TTC549 (cell line): ENCODE results near the gene EFCAB6.
"Not testable (repeated sequence)": the region's sequence is repeated elsewhere in the genome, so short reads cannot be mapped to it uniquely, and the experiment has no call there.

Source experiments
- FAIRE-seq: peaks from 2 replicates; lab custom pipeline; 2012; peaks lifted over from hg19 to GRCh38; lab: Jason Lieb, UNC

The EFCAB6 gene

DNA sequence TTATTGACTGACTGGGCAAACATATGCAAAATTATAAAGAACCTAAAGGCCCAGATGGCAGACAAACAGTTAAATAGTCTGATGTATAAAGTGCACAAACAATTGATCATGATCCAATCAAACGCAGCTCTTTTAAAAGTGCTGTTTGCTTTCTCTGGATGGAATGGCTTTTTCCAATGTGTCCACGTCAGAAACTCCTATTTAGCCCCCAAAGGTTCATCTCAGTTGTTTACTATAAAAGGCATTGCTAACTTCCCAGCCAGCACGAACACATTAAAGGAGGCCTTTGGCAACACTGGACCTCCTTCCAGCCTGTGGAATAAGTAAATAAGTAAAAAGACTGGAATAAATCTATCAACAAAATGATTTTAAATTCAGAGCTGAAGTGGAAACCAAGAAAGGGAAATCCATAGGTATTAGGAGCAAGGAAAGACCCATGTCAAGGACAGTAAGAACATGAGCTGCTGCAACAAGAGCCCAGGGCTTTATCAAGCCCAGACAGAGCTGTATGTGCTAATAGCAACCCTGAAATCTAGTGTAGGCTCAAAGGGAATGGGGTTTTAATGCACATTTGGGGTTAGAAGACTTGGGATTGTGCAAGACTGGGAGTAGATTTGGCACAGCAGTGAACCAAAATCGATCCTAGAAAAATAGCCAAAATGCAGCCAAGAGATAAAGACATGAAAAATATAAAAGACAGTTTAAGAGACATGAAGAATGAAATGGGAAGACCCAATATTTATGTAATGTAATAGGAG is 105.4 kb downstream of the EFCAB6 start:
- no peak for FAIRE-seq

DNA sequence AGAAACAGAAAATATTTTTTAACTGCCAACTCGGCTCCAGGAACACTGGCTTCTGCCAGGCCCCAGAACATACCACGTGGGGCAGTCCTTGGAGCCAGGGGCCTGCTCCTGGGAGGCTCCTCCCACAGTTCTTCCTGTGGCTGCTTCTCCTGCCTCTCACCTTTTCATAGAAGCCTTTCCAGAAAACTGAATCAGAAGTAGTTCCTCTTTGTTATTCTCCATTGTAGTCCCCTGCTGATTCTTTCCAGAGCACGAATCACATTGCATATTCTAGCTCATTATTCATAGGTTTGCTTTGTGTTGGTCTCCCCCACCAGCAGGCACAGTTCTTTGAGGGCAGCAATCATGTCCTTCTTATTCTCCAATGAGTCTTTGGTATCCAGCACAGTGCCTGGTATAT is 106.0 kb downstream of the EFCAB6 start:
- no peak for FAIRE-seq

DNA sequence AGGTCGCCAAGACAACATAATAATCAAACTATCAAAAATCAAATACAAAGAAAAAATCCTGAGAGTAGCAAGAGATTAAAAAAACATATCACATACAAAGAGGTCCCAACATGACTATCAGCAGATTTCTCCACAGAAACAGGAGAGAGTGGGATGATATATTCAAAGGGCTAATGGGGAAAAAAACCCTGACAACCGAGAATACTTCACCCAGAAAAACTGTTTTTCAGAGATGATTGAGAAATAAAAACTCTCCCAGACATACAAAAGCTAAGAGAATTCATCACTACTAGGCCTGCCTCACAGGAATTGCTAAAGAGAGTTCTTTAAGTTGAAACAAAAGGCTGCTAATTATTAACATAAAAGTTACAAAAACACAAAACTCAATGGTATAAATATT is 108.1 kb downstream of the EFCAB6 start:
- FAIRE-seq = no peak

DNA sequence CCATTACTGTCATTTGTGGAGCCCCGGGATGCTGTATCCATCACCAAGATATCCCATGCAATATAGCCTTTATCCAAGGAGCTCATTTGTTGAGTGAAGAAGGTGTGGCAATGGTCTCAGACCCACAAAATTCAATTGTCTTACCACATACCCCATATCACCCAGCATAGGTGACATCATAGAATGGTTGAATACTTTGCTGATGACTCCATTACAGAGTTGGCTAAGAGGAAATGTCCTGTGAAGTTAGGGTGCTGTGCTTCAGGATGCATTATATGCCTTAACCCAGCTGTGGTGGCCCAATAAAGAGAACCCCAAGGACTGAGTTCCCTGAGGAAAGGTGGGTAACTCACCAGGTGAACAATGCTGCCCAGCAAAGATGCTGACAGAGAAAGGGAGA is 113.7 kb downstream of the EFCAB6 start:
- FAIRE-seq = no peak

DNA sequence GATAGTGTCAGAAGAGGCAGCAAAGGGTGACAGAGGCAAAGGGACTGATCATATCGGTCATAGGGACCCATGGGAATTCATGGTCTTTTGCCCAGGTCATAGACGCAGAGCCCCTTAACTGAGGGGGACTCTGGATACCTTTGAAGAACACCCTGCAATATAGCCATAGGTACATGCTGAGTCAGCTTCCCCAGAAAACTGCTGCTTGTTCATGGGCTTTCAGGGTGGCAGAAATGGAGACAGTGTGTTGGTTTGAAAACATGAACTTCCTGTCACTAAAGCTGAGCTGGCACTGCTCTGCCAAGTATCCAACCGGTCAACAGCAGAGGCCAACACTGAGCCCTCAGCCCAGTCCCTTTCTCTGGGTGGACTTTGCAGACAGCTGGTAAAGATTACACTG is 114.2 kb downstream of the EFCAB6 start:
- FAIRE-seq = no peak

DNA sequence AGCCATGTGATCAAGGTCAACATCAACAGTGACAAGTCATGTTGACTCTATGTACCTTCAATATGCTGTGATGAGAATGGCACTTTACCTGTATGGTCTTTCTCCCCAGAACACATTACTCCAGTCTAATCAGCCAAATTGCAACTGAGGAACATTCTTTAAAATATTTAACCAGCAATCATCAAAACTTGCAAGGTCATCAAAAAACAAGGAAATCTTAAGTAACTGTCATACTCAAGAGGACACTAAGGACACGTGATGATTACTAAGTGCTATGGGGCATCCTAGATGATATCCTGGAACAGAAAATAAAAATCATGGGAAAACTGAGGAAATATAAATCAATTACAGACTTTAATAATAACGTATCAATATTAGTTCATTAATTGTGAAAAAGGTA is 118.9 kb downstream of the EFCAB6 start:
- FAIRE-seq = no peak

DNA sequence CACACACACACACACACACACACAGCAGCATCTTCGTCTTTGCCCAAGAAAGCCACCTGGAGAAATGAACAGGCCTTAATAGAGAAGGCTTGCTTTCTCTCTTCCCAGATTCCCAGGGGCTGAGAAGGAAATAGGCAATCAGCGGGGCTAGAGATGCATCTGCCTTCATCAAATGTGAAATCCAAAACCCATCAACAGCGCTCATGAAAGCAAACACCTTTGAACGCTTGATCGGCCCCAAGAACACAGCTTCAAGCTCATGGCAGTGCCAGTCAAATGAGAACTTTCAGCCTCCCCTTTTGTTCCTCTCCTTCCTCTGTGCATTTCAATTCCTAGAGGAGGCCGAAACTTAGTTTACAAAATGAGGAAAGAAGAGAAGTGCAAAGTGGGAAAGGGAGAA is 122.7 kb downstream of the EFCAB6 start:
- no peak for FAIRE-seq

DNA sequence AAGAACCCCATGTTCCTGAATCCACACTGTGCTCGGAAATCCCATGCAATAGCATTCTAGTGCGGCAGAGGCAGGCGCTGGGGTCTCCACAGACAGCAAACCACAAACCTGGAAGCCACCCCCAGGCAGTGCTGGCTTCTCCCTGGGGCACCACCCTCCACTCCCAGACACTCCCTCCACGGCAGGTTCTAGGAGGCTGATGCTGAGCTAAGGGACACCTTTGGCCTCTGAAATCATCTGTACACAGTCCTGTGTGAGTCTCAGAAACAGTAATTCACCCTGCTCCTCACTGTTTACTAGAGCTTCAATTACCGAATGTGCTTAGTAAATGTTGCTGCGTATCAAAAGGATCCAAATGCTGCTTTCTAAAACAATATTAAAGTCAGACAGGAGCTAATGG is 129.3 kb downstream of the EFCAB6 start:
- FAIRE-seq = no peak

DNA sequence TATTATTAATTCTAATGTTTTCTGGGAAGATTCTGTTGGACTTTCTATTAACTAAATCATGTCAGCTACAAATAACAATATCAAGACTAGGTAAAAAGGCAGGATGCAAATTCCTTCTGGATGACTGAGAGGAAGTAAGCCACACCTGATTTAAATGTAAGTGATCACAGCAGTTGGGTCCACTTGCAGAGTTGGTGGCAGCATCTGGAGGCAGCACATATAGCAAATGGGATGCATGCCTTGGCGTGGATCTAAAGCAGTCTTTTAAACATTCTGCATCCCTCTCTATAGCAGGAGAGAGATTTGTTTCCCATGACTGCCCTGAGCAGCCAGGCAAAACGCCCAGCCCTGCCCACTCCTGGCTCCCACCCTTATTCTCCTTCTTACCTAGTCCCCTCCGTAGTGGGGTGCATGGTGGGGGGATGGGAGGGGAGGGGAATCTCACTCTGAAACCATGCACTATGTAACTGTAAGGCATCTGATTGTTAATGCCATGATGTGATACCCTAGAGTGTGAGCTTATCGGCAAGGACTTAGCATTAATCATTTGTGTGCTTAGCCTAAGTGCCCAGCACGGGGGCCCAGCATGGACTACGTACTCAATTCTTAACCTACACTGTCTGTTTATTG is 130.3 kb downstream of the EFCAB6 start:
- FAIRE-seq = no peak

DNA sequence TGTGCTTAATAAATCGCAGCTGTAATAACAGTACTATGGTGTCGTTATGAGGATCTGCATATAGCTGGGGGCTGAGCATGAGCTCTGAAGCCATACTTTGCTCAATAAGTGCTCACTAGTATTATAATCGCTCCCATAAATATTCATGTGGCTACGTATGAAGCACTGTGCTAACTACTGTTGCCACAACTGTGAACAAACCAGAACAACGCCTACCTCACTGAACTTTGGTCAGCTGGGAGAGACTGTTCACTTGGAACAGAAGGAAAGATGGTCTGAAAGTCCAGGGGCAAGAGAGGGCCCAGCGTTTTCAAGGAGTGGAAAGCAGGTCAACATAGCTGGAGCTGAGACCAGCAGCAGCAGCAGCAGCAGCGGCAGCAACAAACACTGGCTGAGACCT is 141.6 kb downstream of the EFCAB6 start:
- FAIRE-seq = no peak

DNA sequence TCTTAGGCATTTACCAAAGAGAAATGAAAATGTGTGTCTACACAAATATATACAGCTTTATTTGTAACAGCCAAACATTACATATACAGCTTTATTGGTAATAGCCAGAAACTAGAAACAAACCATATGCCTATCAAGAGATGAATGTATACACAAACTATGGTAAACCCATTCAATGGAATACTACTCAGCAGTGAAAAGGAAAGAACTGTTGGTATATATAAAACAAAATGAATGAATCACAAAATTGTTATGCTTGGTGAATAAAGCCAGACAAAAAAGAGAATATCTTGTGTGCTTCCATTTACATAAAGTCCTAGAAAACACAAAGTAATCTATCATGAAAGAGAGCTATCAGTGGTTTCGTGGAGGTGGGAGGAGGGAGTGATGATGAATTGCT is 142.9 kb downstream of the EFCAB6 start:
- FAIRE-seq = no peak

DNA sequence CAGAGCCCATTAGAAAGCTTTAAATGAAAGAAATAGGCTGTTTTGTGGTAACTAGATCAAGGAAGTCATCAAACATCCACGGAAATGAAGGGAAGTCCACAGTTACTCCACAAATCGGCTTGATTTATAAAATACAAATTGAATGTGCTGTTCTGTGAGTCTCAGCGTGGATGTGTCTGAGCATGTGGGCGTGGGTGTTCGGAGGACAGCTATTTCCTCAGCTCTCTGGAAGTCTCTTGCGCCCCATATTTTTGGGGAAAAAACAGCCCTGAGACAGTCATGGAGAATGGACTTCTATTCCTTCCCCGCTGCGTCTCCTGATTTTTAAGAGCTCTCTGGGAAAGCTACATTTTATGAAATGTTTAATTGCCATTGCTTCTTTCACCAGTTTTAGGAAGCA is 144.4 kb downstream of the EFCAB6 start:
- no peak for FAIRE-seq

DNA sequence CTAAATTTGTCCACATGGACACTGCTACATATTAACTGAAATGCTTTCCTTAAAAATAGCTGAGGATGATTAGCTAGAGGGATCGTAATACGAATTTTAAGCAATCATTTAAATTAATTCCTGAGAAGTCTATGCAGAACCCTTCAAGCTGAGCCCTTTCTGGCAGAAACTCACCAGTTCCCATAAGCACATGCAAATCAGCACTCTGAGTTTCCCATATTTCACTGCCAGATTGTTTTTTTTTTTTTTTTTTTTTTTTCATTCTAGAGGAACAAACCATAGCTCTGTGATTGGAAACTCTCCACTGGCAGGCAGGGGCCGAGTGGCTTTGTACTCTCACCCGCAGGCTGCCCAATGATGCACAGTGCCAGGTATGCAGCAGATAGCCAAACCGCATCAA is 145.6 kb downstream of the EFCAB6 start:
- no peak for FAIRE-seq

DNA sequence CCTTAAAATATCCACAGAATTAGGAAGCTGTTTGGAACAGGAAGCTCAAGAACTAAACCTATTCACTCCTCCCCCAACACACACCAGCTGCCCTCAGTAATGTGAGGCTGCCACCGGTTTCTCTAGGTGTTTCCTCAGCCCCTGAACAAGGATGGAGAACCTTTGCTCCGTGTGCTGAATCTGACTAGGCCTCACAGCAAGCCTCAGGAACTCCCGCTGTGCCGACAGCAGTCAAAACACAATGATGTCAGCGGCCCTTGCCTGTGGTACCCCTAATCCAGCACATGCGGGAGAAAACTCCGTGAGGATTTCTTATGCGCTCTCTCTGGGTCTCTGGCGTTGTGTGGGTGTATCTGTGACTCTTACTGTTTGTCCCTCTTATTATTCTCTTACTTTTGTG is 153.3 kb downstream of the EFCAB6 start:
- FAIRE-seq = no peak

DNA sequence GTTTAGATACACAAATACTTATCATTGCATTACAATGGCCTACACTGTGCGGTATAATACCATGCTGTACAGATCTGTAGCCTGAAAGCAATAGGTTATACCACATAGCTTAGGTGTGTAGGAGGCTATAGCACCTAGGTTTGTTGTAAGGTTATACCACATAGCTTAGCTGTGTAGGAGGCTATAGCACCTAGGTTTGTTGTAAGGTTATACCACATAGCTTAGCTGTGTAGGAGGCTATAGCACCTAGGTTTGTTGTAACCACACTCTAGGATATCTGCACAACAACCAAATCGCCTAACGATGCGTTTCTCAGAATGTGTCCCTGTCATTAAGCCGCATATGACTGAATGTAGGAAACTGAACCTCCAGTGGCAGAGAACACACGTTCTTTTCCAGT is 155.5 kb downstream of the EFCAB6 start:
- FAIRE-seq = not testable (repeated sequence)

DNA sequence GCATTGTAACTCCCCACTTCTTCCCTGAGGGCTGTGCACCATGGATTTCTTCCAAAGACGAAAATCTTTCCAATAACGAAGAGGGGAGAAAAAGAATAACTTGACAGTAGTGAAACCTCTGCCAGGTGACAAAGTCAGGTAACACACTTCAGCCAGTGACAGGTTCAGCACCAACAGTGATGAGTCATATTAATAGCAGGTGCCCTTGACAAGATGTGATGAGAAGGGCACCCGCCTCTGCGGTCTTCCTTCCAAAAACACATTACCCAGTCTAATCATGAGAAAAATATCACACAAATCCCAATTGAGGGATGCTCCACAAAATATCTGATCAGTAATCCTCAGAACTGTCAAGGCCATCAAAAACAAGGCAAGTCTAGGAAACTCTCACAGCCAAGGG is 157.8 kb downstream of the EFCAB6 start:
- FAIRE-seq = no peak

DNA sequence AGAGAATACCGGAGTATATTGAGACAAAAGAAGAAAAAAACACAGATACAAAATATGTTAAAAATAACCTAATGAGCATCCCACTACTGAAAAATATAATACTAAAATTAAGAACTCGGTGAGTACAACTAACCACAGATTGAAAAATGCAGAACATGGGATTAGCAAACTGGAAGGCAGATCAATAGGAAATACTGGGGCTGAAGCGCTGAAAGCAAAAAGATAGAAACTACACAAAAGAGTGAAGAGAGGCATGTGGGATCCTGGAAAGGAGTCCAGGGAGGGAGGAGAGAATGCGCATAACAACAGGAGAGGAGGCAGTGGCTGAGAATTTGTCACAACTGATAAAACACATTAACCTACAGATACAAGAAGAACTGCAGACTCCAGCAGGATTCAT is 159.3 kb downstream of the EFCAB6 start:
- FAIRE-seq = no peak

DNA sequence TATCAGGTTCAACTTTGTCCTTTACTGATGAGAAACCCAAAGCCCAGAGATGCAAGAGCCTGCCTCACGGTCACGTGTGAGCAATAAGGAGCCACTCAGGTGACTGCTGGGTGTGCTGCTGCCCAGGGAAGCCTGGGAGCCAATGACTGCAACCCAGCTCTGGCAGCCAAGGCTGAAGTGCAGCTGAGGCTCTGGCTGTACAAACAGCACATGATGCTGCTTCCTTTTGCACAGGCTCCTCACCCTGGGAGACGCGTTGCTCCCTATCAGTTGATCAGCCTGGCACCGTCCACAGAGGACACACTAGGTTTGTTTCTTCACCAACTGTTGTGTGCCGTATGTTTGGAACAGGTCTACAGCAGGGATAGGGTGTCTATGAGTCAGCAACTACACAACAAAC is 168.7 kb downstream of the EFCAB6 start:
- FAIRE-seq = no peak

DNA sequence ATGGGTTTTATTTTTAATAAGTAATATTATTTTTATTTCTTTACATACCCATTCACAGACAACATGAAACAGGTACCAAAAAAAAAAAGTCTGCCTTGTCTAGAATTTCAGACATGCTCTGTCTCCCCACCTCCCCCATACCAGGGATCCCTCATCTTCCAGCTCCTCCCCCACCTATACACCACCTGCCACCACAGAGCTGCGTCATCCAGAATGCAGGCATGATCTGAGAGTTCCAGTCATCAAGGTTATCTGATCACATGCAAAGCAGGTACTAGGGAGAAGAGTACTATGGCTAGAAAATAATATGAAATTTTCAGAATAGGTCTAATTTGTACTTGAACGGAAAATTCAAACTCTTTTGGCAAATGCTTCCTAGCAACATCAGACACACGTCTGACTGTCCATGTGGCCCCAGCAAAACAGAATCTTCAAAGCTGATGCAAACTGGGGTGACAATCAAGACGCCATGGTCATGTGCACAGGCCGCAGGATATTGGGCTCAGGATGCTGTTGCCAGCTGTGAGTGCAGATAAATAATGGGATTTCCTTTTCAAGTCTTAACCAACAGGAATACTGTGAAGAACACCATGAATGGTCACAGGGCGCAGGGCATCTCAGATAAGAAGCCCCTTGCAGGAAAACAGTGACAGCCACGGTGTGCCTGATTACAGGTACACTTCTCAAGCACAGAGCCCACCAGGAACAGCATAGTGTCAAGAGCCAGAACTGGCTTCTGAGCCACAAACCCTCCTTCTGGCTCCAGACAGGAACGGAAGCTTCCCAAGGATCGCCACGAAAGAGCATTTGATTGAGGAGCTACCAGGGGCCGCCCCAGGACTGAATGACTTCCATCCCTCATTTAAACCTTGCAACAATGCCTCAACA is 169.5 kb downstream of the EFCAB6 start:
- FAIRE-seq = no peak

DNA sequence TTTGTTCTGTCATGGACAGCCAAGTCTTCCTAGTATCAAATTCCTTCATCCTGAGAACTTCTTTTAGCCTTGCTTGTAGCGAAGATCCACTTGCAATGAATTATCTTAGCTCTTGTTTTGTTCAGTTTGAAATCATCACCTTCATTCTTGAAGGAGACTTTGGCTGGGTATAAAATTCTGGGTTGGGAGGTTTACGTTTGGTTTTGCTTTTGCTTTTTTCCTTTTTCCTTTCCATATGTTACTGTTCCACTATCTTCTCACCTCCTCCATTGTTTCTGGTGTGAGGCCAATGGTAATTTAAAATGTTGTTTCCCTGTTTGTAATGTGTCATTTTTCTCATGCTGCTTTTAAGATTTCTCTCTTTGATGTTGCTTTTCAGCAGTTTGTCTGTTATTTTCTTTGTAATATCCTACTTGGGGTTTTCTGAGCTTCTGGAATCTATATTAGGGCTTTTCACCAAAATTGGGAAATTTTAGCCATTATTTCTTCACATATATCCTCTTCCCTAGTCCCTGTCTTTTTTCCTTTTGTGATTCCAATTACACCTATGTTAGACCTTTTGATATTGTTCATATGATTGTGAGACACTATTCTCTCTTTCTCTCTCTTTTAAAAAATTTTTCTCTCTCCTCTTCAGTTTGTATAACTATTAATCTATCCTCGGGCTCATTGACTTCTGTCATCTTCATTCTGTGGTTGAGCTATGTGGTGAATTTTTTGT is 172.7 kb downstream of the EFCAB6 start:
- no peak for FAIRE-seq

DNA sequence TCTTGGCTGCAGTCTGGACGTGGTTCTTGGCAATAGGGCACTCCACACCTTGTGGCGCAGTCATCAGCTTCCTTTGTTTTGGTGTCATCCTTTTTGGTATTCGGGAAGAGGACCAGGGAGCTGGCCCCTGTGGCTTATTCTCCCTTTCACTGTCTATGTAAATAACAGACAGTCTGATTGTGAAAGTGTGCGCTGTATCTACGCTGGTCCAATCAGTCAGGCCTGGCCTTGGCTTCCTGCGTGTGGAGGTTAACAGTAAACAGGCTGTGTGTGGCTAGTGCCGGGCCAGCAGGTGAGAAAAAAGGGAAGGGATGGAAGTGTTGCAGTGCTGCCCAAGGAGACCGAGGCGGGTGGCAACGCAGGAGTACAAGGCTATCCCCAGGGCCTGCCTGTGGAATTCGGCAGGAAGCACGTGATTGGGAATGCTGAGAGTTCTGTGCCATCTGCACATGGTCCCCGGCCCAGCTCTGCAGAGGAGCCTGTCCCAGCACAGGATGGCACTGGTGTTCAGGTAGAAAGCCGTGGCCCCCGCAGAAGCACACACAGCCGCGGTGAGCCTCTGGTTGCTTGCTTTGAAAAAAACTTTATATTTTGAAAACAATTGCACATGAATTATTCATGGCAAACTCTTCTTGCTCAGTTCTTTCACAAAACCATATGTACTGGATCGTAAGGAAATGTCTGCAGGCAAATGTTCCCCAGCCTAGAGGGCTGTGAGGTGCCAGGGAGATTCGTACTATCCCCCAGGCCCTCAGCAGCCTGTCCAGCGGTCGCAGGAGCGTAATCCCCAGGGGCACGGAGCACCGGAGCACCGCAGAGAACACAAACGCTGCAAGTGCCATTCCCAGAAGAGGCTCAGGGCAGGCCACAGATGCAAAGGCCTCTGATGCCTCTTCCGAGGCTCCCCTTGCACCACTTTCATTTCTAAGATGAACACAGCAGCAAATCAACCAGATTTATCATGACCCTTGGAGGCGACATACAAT is 174.5 kb downstream of the EFCAB6 start:
- FAIRE-seq = no peak
